GM12878 (cell line): ENCODE results near the gene WWOX. TPM values are rescaled to one million over a fixed set of nuclear protein-coding genes. Genes with fewer than 3 reads are reported as not detected.

Experiments used
- ATAC-seq: fragments of 200-7000 bp; cut with Tn5 transposase; 3 replicates; pipeline ENCODE4 v1.9.1; 2020; ENCODE audit warnings: mild to moderate bottlenecking, moderate library complexity
- BruUV-seq: library from RNA; stranded (reverse); fragments of 400-500 nt; replicated peaks from 2 replicates; lab custom pipeline; 2021; lab: Mats Ljungman, UMichigan
- CTCF ChIA-PET: fragments of 300-600 bp; sonication (Branson Sonifier 250); formaldehyde crosslinking; extraction: SDS; loops from one replicate; lab custom pipeline; 2021; ENCODE audit warnings: inconsistent platforms; lab: Yijun Ruan, JAX
- POLR2A ChIA-PET: fragments of 350-600 bp; formaldehyde crosslinking; extraction: SDS; loops from one replicate; lab custom pipeline; 2021; ENCODE audit warnings: inconsistent platforms; lab: Charles Lee
- RAD21 ChIA-PET: fragments of 300-600 bp; sonication (Branson Sonifier 250); formaldehyde crosslinking; loops from one replicate; lab custom pipeline; 2023; ENCODE audit warnings: antibody characterized with exemption; ENCODE audit not compliant: unreplicated experiment; lab: Charles Lee
- SMC1A ChIA-PET: fragments of 300-600 bp; sonication (Branson Sonifier 250); formaldehyde crosslinking; loops from one replicate; lab custom pipeline; 2023; ENCODE audit not compliant: unreplicated experiment, uncharacterized antibody; lab: Charles Lee
- DNase-seq: peaks from one replicate; pipeline ENCODE4 v3.0.0-alpha.2; 2011; ENCODE audit warnings: low read depth, low spot score
- FAIRE-seq: peaks from 3 replicates; lab custom pipeline; 2011; peaks lifted over from hg19 to GRCh38; lab: Jason Lieb, UNC
- H2AFZ ChIP-seq: 2 replicates; pipeline ENCODE4 v1.6.0; 2011; ENCODE audit warnings: low read depth, low read length, control low read depth; ENCODE audit not compliant: control insufficient read depth
- H3K27ac ChIP-seq: 2 replicates; pipeline ENCODE4 v1.5.1; 2011; ENCODE audit warnings: control low read depth; ENCODE audit not compliant: control insufficient read depth, insufficient read depth
- H3K27me3 ChIP-seq, 2 experiments: replicated peaks in 1 of 2; 2 replicates each; pipeline versions ENCODE4 v1.6.0 to v1.6.1; 2011; ENCODE audit warnings: low read length in 1 of 2; ENCODE audit not compliant: control insufficient read depth in 2 of 2, insufficient read depth in 2 of 2
- H3K36me3 ChIP-seq, 2 experiments: 2 replicates each; pipeline ENCODE4 v1.5.1; 2011; ENCODE audit warnings: low read length in 1 of 2; ENCODE audit not compliant: control insufficient read depth in 2 of 2, insufficient read depth in 2 of 2
- H3K4me1 ChIP-seq: 2 replicates; pipeline ENCODE4 v1.6.1; 2011; ENCODE audit warnings: mild to moderate bottlenecking, low read length, moderate library complexity, mixed read lengths; ENCODE audit not compliant: control insufficient read depth, insufficient read depth
- H3K4me2 ChIP-seq: 2 replicates; pipeline ENCODE4 v1.6.0; 2011; ENCODE audit warnings: control low read depth; ENCODE audit not compliant: control insufficient read depth, insufficient read depth
- H3K4me3 ChIP-seq: fragments of 200-600 bp; sonication (generic); 2 replicates; pipeline ENCODE4 v1.5.1; 2016
- H3K79me2 ChIP-seq: 2 replicates; pipeline ENCODE4 v1.6.0; 2011; ENCODE audit warnings: low read length; ENCODE audit not compliant: control insufficient read depth, insufficient read depth
- H3K9ac ChIP-seq: 2 replicates; pipeline ENCODE4 v1.8.0; 2011; ENCODE audit warnings: low read length, control low read depth, mixed read lengths; ENCODE audit not compliant: control insufficient read depth, insufficient read depth
- H3K9me3 ChIP-seq: replicated peaks from 3 replicates; pipeline ENCODE4 v1.5.1; 2011; ENCODE audit warnings: mild to moderate bottlenecking, low read length; ENCODE audit not compliant: control insufficient read depth, insufficient read depth
- H4K20me1 ChIP-seq: 2 replicates; pipeline ENCODE4 v1.6.0; 2011; ENCODE audit not compliant: control insufficient read depth, insufficient read depth
- CBX3 ChIP-seq: fragments of 200-600 bp; sonication (generic); IDR thresholded peaks from 2 replicates; pipeline ENCODE4 v1.6.1; 2016; ENCODE audit warnings: low read depth, borderline replicate concordance
- FOS ChIP-seq: IDR thresholded peaks from 3 replicates; pipeline ENCODE4 v1.6.1; 2011; ENCODE audit warnings: borderline replicate concordance; ENCODE audit not compliant: insufficient read length; ENCODE audit errors: extremely low read depth
- IKZF1 ChIP-seq: fragments of 450-650 bp; conservative IDR thresholded peaks from 2 replicates; pipeline ENCODE4 v1.6.1; 2017; ENCODE audit warnings: antibody characterized with exemption, mild to moderate bottlenecking
- JUNB ChIP-seq: IDR thresholded peaks from 2 replicates; pipeline ENCODE4 v1.6.1; 2016; ENCODE audit warnings: antibody characterized with exemption, mild to moderate bottlenecking
- JUND ChIP-seq: IDR thresholded peaks from 2 replicates; pipeline ENCODE4 v1.6.1; 2012; ENCODE audit warnings: low read depth, mild to moderate bottlenecking, low read length, improper control_type of control experiment, moderate library complexity
- LARP7 ChIP-seq: fragments of 450-650 bp; IDR thresholded peaks from 2 replicates; pipeline ENCODE4 v1.6.1; 2017; ENCODE audit warnings: mild to moderate bottlenecking
- NRF1 ChIP-seq: conservative IDR thresholded peaks from 2 replicates; pipeline ENCODE4 v1.6.1; 2011; ENCODE audit warnings: mild to moderate bottlenecking, low read depth, low read length, improper control_type of control experiment
- POLR2AphosphoS2 ChIP-seq: IDR thresholded peaks from 2 replicates; pipeline ENCODE4 v1.6.1; 2011; ENCODE audit warnings: low read depth, mild to moderate bottlenecking, low read length, improper control_type of control experiment, moderate library complexity
- SIX5 ChIP-seq: IDR thresholded peaks from 2 replicates; pipeline ENCODE4 v1.6.1; 2011; ENCODE audit warnings: mild to moderate bottlenecking, low read depth, low read length, moderate library complexity; ENCODE audit not compliant: severe bottlenecking
- SREBF2 ChIP-seq: IDR thresholded peaks from 2 replicates; pipeline ENCODE4 v1.6.1; 2012; ENCODE audit warnings: mild to moderate bottlenecking, low read length
- WGBS: methylation state at CpG from one replicate; pipeline ENCODE4 v1.1.6; 2016; ENCODE audit warnings: low lambda C conversion rate; ENCODE audit not compliant: insufficient replicate concordance, insufficient coverage; ENCODE audit errors: missing lambda C conversion rate; 5-methylcytosine and 5-hydroxymethylcytosine counted together
- in situ Hi-C: fragments of 300-500 bp; cut with MboI; formaldehyde crosslinking; loops from 9 replicates; pipeline ENCODE4 v1.14.3; 2018; ENCODE audit warnings: mixed read lengths
- intact Hi-C: fragments of 100-400 bp; cut with micrococcal nuclease; formaldehyde crosslinking; loops from one replicate; pipeline ENCODE4 v1.14.2; 2022; ENCODE audit not compliant: unreplicated experiment
- polyA plus RNA-seq, 11 experiments: library from polyadenylated mRNA; depleted of rRNA in 4 of 11; unstranded in 6 of 11; stranded (reverse) in 5 of 11; fragments of >200 nt; fragmentation: Nextera tagmentation in 4 of 11; fragmentation: Illumina TruSeq in 1 of 11; extraction: Ambion mirVana in 4 of 11; extraction: Trizol in 1 of 11; gene quantifications; 1 replicate in 1 of 11; 2 replicates in 10 of 11; pipeline versions ENCODE4 v1.2.1 to v1.2.3, GENCODE V29; 2011 to 2016; ENCODE audit warnings: inconsistent platforms in 2 of 11, missing spikeins in 2 of 11, low read depth in 1 of 11
- total RNA-seq, 4 experiments: library from RNA; depleted of rRNA in 3 of 4; stranded (reverse); fragments of >200 nt in 3 of 4; fragmentation: Illumina TruSeq in 1 of 4; extraction: Trizol in 1 of 4; gene quantifications; 2 replicates each; pipeline versions ENCODE4 v1.2.1 to v1.2.3, GENCODE V29; 2013 to 2021
- TF ChIP-seq, protein P1 (sequence below): IDR thresholded peaks from 2 replicates; pipeline ENCODE4 v1.6.1; 2012; ENCODE audit warnings: low read depth, low read length, improper control_type of control experiment
- TF ChIP-seq, protein P2 (sequence below): fragments of 450-650 bp; IDR thresholded peaks from 2 replicates; pipeline ENCODE4 v1.6.1; 2017; ENCODE audit warnings: mild to moderate bottlenecking, low read depth, inconsistent platforms; ENCODE audit not compliant: poor library complexity, severe bottlenecking
- TF ChIP-seq, protein P3 (sequence below): IDR thresholded peaks from 2 replicates; pipeline ENCODE4 v1.6.1; 2012; ENCODE audit warnings: low read depth, low read length, improper control_type of control experiment
- TF ChIP-seq, protein P4 (sequence below): IDR thresholded peaks from 2 replicates; pipeline ENCODE4 v1.6.1; 2011; ENCODE audit warnings: borderline replicate concordance, low read depth, mild to moderate bottlenecking, moderate library complexity, mixed read lengths, low read length; ENCODE audit not compliant: insufficient read depth; ENCODE audit errors: extremely low read length

WWOX gene
- total and polyA plus RNA-seq, 10 of the 15 experiments (the other 5 are each of a cell fraction or from before 2014, with no cell fraction given) = 2.8 to 24.4 (median 17.8) TPM

DNA sequence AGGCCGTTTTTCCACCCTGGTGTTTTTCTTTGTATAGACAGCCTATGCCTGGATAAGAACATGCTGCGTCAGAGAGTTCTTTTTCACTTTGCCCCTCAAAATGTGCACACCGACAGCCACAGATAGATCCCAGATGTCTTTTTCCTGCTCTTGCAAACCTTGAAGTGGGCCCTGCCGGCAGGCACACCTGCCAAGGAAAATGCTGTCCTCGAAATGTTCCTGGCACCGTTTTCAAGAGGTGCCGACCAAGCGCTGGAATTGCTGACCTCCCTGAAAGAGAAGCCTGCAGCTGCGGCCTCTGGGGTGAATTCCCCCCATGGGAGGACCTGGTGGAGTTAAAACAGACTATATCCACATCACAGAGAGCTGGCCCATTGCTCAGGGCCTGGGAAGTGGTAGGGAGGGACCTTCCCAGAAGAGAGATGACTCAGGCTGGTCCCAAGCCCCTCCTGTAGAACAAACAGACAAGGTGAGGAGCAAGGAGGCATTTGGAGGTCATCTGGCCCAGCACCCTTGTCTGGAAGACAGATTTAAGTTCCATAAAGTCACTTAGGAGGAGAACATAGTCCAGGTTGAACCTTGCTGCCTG, 833.0 kb downstream of the WWOX start:
- Histone ChIP-seq H3K79me2 (no peaks in the 10 kb centered on the region), H3K9ac (no peak overlapping the region), H3K27ac (no peak overlapping the region), H2AFZ (no peak overlapping the region), H3K4me3 (no peak overlapping the region), H3K27me3 (no peaks in the 10 kb centered on the region), H4K20me1 (no peaks in the 10 kb centered on the region), H3K4me2 (no peak overlapping the region), H3K36me3 (no peaks in the 10 kb centered on the region), H3K4me1 (no peaks in the 10 kb centered on the region), H3K9me3 (no peaks in the 10 kb centered on the region)
- RAD21 ChIA-PET = no interaction called here
- ATAC-seq (no peak), FAIRE-seq (no peak), DNase-seq (no peak)
- SMC1A ChIA-PET = no interaction called here
- POLR2A ChIA-PET = no interaction called here
- intact Hi-C loops (no loop called here), in situ Hi-C loops (no loop called here)
- WGBS = 47% methylated on average over 9 of the region's 9 CpGs
- CTCF ChIA-PET = no interaction called here
- no peak for TF ChIP-seq IKZF1
- TF ChIP-seq, protein P1, sequence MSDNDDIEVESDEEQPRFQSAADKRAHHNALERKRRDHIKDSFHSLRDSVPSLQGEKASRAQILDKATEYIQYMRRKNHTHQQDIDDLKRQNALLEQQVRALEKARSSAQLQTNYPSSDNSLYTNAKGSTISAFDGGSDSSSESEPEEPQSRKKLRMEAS = no peak
- no peak for TF ChIP-seq CBX3
- TF ChIP-seq JUND = no peak
- TF ChIP-seq FOS = no peak
- no peak for TF ChIP-seq NRF1
- no peak for TF ChIP-seq JUNB
- TF ChIP-seq LARP7 = no peak
- TF ChIP-seq, protein P2, sequence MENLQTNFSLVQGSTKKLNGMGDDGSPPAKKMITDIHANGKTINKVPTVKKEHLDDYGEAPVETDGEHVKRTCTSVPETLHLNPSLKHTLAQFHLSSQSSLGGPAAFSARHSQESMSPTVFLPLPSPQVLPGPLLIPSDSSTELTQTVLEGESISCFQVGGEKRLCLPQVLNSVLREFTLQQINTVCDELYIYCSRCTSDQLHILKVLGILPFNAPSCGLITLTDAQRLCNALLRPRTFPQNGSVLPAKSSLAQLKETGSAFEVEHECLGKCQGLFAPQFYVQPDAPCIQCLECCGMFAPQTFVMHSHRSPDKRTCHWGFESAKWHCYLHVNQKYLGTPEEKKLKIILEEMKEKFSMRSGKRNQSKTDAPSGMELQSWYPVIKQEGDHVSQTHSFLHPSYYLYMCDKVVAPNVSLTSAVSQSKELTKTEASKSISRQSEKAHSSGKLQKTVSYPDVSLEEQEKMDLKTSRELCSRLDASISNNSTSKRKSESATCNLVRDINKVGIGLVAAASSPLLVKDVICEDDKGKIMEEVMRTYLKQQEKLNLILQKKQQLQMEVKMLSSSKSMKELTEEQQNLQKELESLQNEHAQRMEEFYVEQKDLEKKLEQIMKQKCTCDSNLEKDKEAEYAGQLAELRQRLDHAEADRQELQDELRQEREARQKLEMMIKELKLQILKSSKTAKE = no peak
- TF ChIP-seq SIX5 = no peak
- no peak for TF ChIP-seq SREBF2
- TF ChIP-seq, protein P3, sequence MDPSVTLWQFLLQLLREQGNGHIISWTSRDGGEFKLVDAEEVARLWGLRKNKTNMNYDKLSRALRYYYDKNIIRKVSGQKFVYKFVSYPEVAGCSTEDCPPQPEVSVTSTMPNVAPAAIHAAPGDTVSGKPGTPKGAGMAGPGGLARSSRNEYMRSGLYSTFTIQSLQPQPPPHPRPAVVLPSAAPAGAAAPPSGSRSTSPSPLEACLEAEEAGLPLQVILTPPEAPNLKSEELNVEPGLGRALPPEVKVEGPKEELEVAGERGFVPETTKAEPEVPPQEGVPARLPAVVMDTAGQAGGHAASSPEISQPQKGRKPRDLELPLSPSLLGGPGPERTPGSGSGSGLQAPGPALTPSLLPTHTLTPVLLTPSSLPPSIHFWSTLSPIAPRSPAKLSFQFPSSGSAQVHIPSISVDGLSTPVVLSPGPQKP = no peak
- TF ChIP-seq, protein P4, sequence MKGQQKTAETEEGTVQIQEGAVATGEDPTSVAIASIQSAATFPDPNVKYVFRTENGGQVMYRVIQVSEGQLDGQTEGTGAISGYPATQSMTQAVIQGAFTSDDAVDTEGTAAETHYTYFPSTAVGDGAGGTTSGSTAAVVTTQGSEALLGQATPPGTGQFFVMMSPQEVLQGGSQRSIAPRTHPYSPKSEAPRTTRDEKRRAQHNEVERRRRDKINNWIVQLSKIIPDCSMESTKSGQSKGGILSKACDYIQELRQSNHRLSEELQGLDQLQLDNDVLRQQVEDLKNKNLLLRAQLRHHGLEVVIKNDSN = no peak
- TF ChIP-seq POLR2AphosphoS2 = no peak
- BruUV-seq = no TSS peak
